H1 (cell line): Measurements from ENCODE around the gene CXCL14.

ENCODE experiments used
- EP300 ChIP-seq, 2 experiments: IDR thresholded peaks; 1 replicate in 1 of 2; 2 replicates in 1 of 2; pipeline ENCODE4 v1.6.1; 2011 to 2012; ENCODE audit warnings: low read depth in 2 of 2, low read length in 2 of 2, mild to moderate bottlenecking in 2 of 2, borderline replicate concordance in 1 of 2, inconsistent platforms in 1 of 2, moderate library complexity in 1 of 2
- KDM4A ChIP-seq: IDR thresholded peaks from one replicate; pipeline ENCODE4 v1.7.1; 2012; ENCODE audit warnings: low read depth, mild to moderate bottlenecking, moderate library complexity, low read length, inconsistent platforms; ENCODE audit not compliant: severe bottlenecking
- MAFK ChIP-seq: IDR thresholded peaks from 2 replicates; pipeline ENCODE4 v1.6.1; 2012; ENCODE audit warnings: low read depth, mild to moderate bottlenecking, improper control_type of control experiment, low read length
- POLR2A ChIP-seq, 2 experiments: IDR thresholded peaks; 1 replicate in 1 of 2; 2 replicates in 1 of 2; pipeline ENCODE4 v1.6.1; 2011; ENCODE audit warnings: low read depth in 2 of 2, low read length in 2 of 2, mild to moderate bottlenecking in 2 of 2; ENCODE audit errors: control extremely low read depth in 1 of 2

DNA sequence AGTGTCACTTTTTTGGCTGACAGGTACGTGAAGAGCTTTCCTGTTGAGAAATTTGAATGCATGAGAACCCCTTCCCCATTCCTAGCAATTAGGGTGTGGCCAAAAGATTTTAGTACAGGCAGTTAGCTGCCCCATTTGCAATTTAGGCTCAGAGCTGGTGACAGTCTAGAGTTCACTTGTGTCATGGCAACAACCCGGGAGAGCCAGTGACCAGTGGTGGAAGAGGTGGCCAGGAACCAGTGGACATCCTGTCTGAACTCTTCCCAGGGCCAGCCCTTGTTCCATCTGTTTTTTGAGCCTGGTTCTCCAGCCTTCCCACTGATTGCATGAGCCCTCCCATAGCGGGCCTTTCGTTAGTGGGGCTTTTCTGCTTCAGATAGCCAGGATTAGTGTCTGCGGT lies 40.5 kb downstream of the CXCL14 start:
- TF ChIP-seq EP300 (IDR thresholded peaks at IDR 0.05; ENCODE audit: borderline replicate concordance in 1 of 2, low read depth in 2 of 2, low read length in 2 of 2) (no peak), POLR2A (IDR thresholded peaks at IDR 0.05; ENCODE audit: control extremely low read depth in 1 of 2, low read depth in 2 of 2, low read length in 2 of 2) (no peak), MAFK (no peak), KDM4A (no peak)
